Activated CD8-positive, alpha-beta memory T cell treated with anti-CD3 and anti-CD28 coated beads for 48 hours (primary cell): ENCODE results near the gene KLC4.
"Not testable (repeated sequence)": the region's sequence is repeated elsewhere in the genome, so short reads cannot be mapped to it uniquely, and the experiment has no call there.

Source experiments
- DNase-seq, 3 experiments: peaks; one replicate each; pipeline ENCODE4 v3.0.0-alpha.2; 2020; ENCODE audit warnings: low read depth in 2 of 3, low spot score in 2 of 3

Gene KLC4

DNA sequence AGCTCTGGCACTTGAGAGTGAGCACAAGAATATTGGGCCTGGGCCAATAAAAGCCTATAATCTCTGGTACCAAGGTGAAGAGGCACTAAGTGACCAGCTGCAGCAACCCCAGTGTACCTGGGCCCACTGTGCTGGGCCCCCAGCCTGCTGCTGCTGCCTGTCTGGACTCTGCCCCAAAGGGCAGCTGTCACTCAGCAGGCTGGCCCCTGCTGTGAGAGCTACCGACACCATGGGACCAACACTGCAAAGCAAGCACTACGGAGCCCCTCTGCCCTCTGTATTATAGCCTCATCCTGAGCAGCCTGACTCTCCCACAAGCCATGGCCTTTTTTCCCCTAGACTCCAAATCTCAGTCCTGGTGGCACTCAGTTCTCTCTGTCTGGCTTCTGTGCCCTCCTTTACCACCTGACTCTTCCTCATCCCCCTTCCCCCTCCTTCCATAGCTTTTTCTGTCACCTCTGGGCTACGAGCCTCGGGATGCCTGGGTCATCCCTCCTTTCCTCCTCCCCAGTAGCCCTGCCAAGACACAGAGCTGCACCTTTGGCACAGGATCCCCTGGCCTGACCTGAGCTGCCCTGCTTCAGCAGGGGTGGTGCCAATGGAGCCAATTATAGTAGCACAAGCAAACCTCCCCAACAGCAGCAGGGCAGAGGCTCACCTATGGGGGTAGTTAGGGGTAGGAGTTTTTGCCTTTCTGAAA, 23.8 kb upstream of the KLC4 start:
- DNase-seq: no peak

DNA sequence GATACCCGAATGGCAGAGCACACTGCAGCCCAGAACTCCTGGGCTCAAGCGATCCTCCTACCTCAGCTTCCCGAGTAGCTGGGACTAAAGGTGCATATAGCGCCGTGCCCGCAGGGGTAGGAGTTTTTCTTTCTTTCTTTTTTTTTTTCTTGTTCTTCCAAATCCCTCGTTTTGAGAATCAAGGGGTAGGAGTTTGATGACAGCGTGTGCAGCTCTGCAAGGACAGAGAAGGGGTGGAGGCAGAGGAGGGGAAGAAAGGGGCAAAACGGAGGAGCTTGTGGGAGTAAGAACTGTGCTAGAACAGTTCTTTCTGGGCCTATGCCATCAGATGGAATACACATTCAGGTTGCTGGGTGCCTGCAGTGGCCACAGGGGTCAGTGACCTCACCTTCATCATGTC, 22.7 kb upstream of the KLC4 start:
- DNase-seq: no peak

DNA sequence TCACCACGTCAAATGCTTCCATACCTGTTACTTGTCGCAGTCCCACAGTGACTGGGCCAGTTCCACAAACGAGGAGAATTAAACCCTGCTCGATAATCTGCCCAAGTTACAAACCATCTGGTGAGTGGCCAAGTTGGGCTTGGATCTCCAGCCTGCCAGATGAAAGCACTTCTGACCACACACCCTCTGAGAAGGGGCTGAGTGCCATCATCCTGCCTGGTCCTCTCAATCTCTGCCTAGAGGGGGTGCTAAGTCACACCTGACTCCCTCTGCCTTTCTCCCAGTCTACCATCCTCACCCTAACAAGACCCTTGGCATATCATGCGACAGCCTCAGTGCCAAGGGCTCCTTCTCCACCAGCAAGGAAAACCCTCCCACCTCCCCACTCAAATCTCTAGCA, 22.2 kb upstream of the KLC4 start:
- DNase-seq: no peak

DNA sequence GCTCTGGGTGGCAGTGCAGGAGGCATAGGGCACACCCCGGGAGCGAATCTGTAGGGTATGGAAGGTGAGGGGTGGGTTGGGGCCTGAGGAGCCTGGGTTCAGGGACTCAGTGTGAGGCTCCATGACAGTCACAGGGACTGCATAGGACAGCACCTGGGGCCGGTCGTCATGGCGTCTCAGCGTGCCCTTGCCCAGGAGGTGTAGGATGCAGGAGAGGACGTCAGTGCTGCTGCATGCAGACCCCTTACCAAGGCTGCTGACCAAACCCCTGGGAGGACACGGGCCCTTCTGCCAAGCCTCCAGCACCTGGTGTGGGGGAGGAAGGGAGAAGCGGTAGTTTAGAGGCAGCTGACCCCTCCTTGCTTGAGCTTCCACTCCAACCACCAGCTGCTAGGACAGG, 21.7 kb upstream of the KLC4 start:
- no peak for DNase-seq

DNA sequence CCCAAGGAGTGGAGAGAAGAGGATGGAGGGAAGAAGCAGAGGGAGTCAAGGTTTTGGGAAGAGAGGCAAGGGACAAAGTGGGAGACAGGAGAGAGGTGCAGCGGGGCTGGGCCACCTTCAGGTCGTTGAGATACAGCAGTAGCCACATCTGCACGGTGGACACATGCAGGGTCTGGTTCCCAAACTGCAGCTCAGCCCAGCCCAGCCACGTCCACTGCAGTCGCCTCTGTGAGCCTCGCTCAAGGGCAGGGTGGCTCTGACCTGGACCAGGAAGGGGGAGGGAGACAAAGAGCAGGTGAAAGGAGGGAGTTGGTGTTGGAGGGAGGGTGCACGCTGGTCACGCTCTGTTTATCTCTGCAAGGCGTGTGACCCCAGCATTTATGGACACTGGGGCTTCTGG, 20.7 kb upstream of the KLC4 start:
- no peak for DNase-seq

DNA sequence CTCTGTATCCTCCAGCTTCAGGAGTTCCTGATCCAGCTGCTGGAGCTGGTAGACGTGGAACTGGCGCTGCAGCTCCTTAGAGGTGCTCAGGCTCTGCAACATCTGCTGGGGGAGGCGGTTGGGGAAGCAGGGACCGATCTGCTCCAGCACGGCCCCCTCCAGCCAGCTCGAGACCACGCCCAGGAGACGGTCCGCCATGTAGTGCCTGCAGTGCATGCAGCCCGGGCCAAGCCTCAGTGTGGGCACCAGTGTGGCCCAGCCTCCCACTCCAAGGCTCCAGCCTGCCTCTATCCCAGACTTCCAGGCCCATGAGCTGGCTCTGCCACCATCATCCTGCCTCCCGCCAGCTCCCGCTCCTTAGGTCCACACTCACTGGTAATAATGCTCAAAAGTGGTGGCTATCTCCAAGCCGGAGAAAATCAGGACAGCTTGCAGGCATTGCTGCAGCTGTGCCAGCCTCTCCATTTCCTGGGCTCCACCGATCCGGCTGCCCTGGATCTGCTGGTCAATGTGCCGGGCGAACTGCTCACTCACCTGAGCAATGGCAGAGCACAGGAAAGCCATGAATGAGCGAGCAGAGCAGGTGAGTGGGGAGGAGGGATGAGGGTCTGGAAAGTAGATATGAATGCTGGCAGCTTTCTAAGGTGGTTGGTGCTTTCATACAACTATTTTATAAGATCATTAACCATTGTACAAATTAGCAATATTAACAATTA, 18.7 kb upstream of the KLC4 start:
- no peak for DNase-seq

DNA sequence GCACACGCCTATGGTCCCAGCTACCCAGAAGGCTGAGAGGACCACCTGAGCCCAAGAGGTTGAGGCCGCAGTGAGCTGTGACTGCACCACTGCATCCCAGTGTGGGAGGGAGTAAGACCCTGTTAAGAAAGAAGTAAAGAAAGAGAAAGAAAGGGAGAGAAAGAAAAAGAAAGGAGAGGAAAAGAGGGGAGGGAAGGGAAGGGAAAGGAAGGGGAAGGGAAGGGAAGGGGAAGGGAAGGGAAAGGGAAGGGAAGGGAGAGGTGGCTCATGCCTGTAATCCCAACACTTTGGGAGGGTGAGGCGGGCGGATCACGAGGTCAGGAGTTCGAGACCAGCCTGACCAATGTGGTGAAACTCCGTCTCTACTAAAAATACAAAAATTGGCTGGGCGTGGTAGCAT, 18.0 kb upstream of the KLC4 start:
- not testable (repeated sequence) for DNase-seq

DNA sequence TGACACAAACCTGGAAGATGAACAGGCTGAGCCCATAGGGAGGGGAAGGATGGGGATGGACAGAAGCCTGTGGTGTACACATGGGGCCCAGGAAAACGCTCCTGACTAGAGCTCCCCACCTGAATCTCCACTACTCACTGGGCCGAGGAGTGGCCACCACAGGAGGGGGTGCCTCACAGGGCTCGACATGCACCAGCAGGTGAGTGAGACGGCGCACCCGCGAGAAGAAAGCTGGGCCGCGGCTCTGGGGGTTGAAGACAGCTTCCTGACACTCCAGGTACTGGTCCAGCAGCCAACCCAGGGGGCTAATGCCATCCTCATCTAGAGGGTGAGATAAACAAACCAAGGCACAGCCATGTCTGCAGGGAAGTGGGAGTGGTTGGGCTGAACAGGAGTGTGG, 16.1 kb upstream of the KLC4 start:
- DNase-seq: no peak

DNA sequence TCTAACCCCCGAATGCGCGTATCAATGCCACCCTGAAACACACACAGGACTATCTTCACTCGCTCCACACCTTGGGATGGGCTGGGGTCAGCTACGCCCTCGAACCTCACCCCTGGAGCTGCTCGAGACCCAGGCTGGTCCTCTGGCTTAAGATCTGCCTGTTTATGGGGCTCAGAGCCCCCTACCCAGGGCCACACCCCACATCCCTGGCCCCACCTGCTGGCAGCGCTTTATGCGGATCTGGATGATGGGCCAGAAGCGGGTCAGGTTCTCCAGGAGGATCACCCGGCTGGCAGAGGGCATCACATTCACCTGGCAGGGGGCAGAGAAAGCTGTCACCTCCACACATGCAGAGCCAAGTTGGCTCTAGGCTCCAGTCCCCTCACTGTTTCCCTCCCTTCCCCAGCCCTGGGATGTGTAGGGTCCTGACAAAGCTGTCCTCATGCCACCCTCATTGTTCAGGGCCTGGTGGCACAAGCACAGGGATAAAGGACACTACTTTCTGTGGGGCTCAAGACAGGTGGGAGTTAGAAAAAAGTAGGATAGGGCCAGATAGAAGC, 14.0 kb upstream of the KLC4 start:
- DNase-seq: no peak

DNA sequence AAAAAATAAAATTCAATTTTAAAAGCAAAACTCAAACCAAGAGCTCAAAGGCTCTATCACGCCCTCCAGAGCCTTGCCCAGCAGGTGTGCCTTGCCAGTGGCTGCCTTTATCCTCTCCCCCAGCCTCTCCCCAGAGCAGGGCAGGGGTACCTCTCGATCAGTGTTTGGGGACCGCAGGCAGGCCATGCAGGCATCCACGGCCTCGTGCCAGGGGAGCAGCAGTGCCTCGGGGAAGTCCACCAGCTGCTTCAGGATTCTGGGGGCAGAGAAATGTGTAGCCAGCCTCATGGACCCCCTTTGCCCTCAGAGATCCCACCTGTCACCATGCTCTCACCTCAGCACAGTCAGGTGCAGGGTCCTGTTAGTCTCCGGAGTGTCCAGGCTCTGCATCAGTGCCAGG, 11.4 kb upstream of the KLC4 start:
- no peak for DNase-seq

DNA sequence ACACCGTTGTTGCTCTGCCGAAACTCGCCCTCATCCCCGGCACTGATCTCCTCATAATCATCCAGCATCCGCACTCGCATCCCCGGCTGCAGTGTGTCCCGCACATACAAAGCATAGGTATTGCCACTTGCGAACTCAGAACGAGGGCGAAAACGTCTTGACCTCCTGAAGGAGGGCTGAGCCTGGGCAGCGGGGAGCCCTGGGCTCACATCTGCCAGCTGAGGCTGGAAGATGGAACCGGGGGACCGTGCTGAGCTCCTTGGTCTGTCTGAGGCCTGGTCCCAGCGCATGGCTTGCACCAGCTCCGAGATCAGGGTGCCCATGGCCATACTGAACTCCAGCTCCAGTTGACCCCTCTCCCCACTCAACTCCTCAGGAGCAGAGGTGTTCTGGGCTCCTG, 8.4 kb upstream of the KLC4 start:
- no peak for DNase-seq

DNA sequence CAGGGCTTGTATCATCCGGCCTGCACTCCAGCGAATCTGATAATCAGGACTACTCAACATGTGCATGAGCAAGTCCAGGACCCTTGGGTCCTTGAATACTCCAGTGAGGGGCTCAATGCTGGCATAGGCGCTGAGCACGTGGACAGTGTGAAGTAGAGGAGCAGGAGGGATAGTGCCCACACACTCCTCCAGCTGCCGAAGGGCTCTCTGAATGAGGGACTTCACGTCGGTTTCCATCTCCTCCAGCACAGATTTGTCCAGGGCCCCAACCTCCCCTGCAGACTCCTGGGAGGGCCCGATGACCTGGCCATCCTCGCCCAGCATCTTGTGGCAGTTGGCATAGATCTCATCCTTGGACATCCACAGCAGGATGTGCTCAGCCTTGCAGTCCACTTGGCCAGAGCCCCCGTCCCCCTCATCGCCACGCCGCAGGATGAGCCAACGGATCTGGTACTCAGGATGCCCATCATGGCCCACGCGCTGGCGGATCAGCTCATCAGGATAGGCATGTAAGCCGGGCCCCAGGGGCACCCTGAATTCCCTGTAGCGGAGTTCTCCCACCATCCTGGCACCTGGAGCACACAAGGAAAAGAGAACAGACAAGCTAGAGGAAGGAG, 7.1 kb upstream of the KLC4 start:
- no peak for DNase-seq

DNA sequence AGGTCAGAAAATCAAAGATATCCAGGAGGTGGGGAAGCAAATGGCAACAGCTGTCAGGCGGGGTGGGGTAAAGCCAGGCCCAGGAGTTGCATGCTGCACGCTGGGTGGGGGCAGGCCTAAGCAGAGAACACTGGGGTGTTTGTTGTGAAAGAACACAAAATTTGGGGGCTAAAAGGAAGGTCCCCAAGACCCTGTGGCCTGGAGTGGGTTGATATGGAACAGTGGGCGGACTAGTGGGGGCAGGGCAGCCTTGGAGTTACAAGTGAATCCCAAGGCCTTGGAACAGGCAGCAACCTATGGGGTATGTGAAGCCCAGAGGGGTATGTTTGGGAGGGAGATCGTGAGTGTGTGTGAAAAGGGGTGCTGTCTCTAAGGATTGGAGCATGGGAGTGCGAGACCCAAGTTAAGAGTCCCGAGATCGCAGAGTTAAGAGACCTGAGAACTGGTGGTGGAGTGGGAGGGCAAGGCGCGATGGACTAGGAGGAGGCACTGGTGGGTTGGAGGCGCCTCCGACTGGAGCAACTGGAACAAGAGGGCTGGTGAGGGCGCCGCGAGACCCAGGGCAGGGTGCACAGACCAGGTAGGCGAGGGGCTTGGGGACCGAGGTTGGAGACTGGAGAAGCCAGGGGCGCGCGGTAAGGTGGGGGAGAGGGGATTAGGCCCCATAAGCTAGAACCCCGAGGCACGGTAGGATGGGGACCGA, 6.4 kb upstream of the KLC4 start:
- DNase-seq: no peak

DNA sequence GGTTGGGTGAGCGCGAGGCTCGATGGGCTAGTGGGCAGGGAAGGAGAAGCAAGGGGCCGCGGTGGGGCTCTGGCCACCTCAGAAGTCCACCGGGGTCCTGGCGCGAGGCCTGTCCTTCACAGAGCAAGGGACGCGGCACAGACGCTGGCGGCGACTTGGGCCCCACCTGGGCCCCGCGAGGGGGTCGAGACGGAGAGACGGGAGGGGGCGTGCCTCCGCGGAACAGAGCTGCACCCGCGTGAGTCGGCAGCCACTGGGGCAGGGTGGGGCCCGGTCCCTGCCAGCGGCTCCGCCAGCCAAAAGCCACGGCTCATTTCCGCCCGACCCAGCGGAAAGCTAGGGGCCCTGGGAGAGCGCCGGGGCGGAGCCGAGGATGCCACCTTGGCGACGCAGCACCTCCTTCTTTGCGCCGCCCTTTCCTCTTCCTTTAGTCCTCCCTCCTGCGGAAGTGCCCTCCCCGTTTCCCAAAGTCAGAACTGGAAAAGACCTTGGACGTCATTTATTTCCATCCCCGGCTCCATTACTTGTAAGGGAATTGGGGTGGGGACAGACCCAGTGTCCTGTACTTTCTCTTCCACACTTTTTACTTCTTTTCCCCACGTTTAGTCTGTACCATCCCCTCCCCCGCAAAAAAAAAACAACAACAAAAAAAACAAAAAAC, 5.8 kb upstream of the KLC4 start, which contains the start of gene CUL7:
TSS of gene CUL7 (minus strand) at position 307 of the 661 bp plus-strand sequence. CDS start 1,063 bp downstream, outside the sequence.
- peak; percentile 63 to 85 (median 81) for DNase-seq

DNA sequence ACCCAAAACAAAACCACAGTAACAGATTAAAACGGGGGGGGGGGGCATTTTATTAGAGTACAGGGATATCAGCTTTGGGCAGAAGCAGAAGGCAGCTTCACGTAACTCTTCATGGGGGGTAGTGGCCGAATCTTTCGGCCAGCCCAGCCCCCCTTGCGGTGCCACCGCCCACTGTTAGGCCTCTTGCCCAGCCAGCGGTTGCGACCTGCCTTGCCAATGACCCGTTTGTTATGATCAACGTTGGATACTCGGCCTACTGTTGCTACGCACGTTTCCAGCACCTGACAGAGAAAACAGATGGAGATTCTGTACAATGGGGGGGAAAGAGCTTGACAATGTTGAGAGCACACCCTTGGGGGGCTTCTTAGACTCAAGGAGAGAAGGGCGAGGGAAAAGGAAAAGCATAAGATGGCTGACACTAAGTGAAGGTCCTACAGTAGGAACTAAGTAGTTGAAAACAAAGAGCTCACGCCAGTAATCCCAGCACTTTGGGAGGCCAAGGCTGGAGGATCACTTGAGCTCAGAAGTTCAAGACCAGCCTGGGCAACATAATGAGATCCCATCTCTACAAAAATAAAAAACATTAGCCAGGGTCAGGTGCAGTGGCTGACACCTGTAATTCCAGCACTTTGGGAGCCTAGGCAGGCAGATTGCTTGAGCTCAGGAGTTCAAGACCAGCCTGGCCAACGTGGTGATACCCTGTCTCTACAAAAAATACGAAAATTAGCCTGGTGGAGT, 5.1 kb upstream of the KLC4 start:
- no peak for DNase-seq

DNA sequence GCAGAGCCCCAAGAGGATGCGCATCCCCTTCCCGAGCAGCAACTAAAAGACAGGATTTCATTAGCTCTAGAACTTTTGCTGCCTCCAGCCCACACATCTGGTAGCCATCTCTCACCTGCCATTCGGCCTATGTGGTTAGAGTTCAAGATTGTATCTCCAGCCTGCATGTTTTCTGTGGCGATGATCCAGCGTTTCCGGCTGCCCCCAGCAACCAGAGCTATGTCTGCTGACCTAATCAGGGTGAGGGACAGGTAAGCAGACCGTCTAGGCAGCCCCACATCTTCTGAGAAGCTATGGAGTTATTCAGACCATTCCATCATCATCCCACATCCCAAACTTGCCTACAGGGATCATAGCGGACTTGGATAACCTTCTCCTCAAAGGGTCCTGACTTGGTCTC, 3.5 kb upstream of the KLC4 start:
- no peak for DNase-seq

DNA sequence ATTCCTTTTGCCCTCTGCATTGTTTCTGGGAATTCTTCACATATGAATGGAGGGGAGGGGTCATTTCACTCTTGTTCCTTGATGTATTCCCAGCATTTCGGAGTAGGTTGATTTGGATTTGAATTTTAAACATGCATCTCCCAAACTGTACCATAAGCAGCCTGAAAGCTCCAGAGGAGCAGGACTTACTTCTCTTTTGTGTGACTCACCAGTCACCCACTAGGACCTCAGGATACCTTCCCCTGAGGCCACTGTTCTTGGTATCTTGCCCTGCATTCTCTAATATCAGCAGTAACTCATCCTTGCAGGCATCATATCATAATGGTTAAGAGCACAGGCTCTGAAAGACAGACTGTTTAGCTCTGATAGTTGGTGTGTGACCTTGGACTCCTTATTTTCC, 900 bp upstream of the KLC4 start:
- no peak for DNase-seq

DNA sequence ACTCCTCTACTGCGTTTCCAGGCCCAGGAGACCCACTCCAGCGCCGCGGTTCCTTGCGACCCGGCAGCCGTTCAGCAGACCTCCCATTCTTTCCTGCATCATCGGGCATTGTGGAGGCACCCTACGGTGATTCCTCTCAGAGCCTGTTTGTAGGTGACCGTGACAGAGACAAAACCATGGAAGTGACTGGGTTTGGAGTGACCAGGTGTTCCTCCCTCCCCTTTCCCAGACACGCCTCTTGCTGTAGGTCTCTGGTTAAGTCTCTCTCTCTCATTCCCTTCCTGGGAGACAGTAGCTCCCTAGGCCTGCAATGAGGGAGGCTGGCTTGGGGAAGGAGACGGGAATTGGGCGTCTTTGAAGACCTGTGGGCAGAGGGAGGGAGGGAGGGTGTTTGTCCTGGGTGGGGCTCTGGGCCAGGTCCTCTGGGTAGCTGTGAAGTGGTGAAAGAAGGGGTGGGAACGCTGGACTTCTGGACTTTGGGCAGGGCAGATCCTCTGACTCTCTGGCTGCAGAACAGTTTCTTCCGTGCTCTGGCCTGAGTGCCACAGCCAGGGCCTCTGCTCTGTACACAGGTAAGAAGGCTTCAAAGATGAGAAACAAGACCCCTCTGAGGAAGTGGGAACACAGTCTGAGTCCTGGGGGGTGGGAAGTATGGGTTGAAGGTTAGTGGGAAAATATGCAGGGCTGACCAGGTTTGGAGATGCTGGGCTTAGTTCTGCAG, 763 bp downstream of the KLC4 start:
- no peak for DNase-seq

DNA sequence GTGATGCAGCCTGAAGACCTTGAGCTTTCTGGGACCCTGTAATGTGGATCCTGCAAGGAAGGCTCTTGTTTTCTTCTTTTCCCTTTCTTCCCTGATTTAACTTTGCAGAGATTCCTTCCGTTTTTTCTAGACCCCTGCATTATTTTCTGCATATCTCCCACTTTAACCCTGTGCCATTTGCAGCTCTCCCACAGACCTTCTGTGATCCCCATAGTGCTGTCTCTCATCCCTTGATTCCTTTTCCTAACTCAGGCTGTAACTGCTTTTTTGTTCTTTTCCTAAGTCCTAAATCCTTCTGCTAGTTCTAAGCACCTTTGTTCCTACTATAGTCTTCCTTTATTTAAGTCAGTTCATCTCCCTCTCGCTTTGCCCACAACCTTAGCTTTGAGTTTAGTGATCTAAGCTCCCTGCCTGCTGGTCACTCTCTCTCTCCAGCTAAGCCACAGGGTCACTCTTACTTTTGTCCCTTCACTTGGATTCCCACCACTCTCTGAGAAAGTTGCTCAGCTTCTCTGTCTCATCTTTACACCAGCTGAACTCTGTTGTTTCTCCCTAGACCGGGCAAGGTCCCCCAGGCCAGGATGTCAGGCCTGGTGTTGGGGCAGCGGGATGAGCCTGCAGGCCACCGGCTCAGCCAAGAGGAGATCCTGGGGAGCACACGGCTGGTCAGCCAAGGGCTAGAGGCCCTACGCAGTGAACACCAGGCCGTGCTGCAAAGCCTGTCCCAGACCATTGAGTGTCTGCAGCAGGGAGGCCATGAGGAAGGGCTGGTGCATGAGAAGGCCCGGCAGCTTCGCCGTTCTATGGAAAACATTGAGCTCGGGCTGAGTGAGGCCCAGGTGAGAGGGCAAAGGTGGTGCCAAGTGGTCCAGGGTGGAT, 1.6 kb downstream of the KLC4 start:
- DNase-seq: no peak
